GM18867 (cell line): ENCODE results near the gene COX10.
A peak's percentile ranks its signal among the peaks of the same experiment; 100 is the strongest.
"Not testable (repeated sequence)": the region's sequence is repeated elsewhere in the genome, so short reads cannot be mapped to it uniquely, and the experiment has no call there.

Experiments used
- ATAC-seq: cut with Tn5 transposase; IDR thresholded peaks from one replicate; pipeline ENCODE4 v1.9.1; 2021; ENCODE audit warnings: mild to moderate bottlenecking, moderate library complexity; ENCODE audit not compliant: unreplicated experiment

The COX10 gene

DNA sequence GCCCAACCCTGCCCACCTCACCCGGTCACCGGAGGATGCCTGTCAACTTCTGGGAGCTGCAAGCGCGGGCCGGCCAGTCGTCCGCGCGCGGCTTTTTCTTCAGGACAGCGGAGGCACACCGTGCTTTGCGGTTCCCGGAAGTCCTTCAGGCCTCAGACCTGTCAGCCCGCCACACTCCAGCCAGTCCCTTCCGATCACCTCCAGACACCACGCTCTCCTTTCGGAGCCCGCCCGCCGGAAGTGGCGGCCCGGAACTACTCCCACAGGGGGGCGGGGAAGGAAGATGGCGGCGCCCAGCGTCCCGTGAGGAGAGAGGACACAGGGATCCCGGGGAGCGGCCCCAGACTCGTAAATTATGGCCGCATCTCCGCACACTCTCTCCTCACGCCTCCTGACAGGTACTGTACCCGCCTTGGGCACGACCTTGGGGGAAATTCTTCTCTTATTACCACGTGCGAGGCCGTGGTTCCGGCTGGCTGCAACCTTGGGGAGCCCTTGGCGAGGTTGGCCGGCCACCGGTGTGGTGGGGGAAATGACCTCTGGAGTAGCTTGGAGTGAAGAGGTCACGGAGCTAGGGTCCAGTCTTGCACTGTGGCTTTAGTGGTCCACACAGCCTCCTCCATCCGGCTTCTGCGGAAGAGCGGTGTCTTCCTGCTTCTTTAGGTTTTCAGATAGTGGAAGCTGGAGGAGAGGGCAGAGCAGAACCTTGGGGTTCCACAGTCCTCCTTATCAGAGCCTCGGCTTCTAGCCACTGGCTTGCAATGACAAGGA lies at the start of gene COX10:
COX10 (plus strand) TSS at position 254 of the 771 bp plus-strand sequence; CDS start at position 356, 102 bp downstream.
- peak; percentile 99 for ATAC-seq

DNA sequence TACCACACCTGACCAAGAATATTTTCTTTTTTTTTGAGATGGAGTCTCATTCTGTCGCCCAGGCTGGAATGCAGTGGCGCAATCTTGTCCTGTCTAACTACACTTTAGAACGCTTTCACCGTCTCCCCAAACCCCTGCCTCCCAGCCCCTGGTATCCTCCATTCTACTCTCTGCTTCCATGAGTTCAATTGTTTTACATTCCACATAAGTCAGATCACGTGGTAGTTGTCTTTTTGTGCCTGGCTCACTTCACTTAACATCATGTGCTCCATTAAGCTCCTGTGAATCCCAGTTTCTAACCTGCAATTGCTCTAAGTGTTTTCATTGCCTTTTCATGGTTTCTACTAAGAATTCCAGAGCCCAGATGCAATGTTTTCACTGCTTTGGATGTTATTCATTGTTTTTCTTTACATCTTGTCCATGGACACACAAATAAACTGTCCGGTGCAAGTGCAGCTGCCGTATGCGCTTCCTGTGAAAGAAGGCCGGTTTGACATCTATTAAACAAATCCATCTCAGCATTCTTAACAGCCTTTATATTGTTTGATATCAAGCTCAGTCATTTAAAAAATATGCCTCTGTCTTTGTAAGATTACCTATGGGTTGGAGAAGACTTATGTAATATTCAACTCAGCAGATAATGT lies 47.5 kb upstream of the COX10 start:
- ATAC-seq: not testable (repeated sequence)

DNA sequence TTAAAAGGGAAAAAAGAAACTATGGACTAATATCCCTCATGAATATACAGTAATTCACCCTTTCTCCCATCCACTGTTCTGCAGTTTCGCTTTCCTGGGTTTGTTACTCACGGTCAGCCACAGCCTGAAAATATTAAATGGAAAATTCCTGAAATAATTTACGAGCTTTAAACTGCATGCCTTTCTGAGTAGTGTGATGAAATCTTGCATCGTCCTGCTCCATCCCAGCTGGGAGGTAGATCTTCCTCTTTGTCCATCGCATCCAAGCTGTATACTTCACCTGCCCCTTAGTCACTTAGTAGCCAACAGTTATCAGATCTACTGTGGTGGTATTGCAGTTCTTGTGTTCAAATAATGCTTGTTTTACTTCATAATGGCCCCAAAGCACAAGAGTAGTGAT lies 39.5 kb upstream of the COX10 start:
- ATAC-seq: not testable (repeated sequence)

DNA sequence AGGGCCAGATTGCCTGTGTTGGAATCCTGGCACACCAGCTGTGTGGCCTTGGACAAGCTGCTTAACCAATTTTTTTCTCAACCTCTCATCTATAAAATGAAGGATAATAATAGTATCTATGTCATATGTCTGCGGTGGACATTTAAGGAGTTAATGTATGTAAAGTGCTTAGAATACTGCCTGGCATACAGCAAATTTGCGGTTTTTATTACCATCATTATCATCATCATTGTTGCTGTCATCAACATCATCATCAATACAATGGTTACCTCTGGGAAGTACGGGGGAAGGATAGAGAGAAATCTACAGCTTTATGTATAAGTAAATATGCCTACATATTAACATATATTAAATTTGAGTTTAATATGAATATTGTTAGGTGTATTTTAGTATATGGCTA lies 37.1 kb upstream of the COX10 start:
- ATAC-seq: no peak

GRCh38 chr17:14033166-14033565 lies 36.1 kb upstream of the COX10 start:
- ATAC-seq: no peak

DNA sequence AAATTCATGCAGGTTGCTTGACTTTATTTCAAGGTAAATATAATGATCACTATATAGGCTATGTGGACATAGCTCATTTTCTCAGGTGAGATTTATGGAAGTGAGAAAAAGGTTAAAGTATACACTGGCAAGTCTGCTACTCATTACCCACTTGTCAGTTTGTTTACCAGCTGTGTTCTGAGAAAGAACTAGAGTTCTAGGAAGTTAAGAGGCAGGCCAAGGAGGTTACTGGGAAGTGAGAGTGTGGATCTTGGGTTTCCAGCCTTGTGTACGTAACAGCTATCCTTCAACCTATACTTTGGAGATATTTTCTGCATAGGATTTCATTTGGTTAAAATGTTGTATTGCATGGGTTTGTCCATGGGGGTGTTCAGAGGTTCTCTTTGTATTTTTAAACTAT lies 31.9 kb upstream of the COX10 start:
- no peak for ATAC-seq

DNA sequence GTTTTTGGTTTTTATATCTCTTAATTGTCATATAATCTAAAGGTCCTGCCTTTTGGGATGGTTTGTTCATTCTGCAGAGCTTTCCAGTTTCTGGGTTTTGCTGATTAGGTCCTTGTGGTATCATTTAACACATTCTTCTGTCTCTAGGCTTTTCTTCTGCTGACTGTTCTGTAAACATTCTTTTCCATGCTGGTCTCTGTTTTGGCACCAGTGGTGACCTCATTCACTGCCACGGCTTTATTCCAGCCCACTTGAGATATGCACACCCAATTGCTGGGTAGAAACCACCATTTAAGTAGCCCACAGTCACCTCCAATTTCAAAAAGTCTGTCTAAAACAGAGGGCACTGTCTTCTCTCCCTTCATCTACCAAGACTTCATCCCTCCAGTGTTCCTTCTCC lies 31.1 kb upstream of the COX10 start:
- no peak for ATAC-seq

- no peak for ATAC-seq
Observed at GRCh38 chr17:14042411-14042810, 26.9 kb upstream of the COX10 start.

- no peak for ATAC-seq
Observed at GRCh38 chr17:14044702-14045101, 24.6 kb upstream of the COX10 start.

DNA sequence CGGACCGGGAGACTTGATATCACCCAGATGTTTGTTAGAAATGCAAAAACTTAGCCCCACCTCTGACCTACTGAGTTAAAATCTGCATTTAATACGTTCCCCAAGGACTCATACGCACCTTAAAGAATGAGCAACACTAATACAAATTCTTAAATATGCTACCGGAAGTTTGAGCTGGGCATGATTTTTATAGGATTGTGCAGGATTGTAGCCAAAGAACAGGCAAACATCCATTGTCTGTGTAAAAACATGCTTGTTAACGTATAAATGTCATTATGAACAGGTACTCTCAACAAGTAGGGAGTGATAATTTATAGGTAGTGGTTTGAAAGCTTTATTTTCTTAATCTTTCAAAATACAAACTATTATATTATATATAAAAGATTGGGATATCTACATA lies 22.3 kb upstream of the COX10 start:
- no peak for ATAC-seq

GRCh38 chr17:14047591-14047990 lies 21.7 kb upstream of the COX10 start:
- no peak for ATAC-seq

DNA sequence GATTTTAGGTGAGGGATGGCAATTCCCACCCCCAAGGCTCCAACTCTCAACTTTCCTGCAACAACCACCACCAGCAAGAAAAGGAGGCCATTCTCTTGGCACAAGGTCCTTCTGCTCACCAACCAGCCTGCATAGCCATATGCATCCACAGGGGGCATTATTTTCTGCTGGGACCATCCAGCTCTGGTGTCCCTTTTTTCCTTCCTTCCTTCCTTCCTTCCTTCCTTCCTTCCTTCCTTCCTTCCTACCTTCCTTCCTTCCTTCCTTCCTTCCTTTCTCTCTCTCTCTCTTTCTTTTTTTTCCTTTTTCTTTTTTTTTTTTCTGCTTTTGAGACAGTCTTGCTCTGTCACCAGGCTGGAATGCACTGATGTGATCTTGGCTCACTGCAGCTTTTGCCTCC lies 21.1 kb upstream of the COX10 start:
- ATAC-seq: no peak

- no peak for ATAC-seq
Observed at GRCh38 chr17:14050616-14051015, 18.7 kb upstream of the COX10 start.

GRCh38 chr17:14051692-14052091 lies 17.6 kb upstream of the COX10 start:
- no peak for ATAC-seq

GRCh38 chr17:14052886-14053615 lies 16.3 kb upstream of the COX10 start:
- no peak for ATAC-seq

DNA sequence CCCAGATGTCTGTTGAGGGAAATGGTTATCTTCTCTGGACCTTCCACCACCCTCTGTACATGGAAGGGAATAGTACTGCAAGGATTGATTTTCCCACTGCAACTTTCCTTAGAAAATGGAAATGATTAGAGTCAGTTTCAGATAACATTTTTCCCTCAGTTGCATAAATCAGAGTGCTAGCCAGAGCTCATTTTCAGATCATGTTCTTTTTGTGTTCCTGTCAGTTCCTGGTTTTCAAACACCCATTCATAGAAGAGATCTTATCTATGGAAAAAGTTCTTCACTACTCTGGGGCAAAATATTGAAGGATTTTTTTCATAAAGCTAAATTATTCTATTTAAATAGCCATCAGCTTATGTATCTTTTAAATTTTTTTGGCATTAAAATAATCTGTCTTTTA lies 11.7 kb upstream of the COX10 start:
- no peak for ATAC-seq

DNA sequence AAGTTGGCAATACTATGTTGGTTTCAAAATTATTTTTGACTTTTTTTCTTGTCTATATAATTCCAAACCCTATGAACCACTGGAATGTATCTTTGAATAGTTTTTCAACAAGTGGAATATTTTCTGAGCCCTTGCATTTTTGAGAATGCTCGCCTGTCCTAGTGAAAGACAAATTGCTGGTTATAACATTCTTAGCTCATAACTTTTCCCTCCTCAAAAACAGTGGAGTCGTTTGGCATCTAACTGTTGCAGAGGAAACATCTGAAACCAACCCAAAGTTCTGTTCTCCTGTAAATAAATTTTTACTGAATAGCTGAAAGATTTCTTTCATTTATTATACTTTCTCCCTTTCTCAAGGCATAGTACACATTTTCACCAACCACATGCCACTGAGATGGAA lies 11.3 kb upstream of the COX10 start:
- no peak for ATAC-seq

DNA sequence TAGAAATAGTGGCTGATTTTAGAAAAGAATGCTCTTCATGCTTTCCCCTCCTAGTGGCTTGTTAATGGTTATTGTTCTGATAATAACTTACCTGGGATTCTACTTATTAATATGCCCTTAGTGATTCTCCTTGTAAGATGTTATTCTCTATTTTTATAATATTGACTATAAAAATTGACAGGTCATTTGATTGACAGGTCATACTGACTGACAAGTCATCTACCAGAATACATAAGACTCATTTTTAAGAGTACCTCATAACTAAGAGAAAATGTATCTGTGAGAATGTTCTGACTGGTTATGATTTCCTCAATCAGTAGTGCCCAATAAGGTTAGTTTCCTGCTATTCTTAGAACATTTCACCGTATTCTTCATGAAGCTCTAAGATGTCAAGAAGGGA lies 8.6 kb upstream of the COX10 start:
- no peak for ATAC-seq

DNA sequence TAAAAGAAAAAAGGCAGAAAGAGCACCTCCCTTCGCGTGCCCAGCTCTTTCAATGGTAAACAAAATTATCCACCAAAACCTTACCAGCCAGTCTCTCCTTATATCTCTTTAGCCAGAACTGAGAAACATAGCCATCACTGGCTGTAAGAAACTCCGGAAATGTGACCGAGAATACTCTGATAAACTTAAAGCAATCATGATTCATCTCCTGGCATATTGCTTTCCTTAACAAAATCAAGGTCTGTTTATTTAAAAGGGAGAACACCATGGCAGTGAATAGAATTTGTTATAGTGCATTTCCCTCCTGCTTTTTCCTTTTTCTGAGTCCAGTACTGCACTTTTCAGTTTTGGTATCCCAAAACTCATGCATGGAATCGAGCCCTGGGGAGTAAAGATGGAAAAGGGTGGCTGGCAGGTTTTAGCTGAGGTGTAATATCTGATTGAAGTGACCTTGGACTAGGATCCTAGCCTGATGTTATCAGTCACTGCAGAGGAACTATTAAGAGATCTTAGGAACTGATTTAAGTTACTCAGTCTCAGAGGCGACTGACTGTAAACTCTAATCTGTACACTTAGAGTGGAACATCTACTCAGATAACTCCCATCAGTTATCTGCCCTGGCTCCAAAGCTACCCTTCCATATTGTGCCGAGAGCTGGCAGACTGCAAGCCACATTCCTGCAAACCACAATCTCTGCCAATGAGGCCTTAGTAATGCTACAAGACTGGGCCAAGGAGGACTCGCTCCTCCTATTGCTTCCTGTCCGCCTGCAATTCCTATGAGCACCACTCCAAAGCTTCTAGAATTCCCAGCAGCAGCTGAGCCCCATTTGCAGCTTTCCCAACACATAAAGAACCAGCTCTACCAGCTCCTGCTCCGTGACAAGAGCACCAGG lies 7.4 kb upstream of the COX10 start:
- ATAC-seq: no peak

DNA sequence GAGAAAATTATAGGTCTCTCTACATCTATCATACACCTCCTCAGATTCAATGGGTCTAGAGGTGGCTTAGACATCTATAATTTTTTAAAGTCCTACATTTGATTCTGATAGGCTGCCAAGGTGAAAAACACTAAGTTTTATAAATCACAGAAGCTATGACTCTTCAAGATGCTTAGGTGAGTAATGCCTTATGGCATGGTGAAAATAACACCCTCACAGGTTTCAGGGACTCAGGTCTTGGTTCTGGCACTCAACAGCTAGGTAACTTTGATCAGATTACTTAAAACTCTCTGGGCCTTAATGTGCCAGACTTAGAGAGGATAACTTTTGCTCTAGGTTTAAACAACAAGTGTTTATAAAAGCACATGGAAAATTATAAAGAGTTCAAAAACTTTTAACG lies 2.0 kb upstream of the COX10 start:
- ATAC-seq: no peak
